A673 (cell line): Measurements from ENCODE around the gene FBN1. TPM values are rescaled to one million over a fixed set of nuclear protein-coding genes. Genes with fewer than 3 reads are reported as not detected.

Experiments used
- BruUV-seq: library from RNA; stranded (reverse); fragments of 400-500 nt; replicated peaks from 2 replicates; lab custom pipeline; 2021; lab: Mats Ljungman, UMichigan
- CTCF ChIA-PET: fragments of 300-600 bp; sonication (Branson Sonifier 250); formaldehyde crosslinking; loops from one replicate; lab custom pipeline; 2022; ENCODE audit warnings: antibody characterized with exemption; lab: Charles Lee
- POLR2A ChIA-PET: fragments of 300-600 bp; sonication (Branson Sonifier 250); formaldehyde crosslinking; loops from one replicate; lab custom pipeline; 2022; ENCODE audit warnings: antibody characterized with exemption; ENCODE audit not compliant: low non-redundant PET; lab: Charles Lee
- DNase-seq: peaks from one replicate; pipeline ENCODE4 v3.0.0-alpha.2; 2015; ENCODE audit warnings: low spot score
- H3K27ac ChIP-seq: fragments of 200-600 bp; sonication (generic); 2 replicates; pipeline ENCODE4 v1.5.1; 2016; ENCODE audit warnings: mixed run types, low read depth, mild to moderate bottlenecking, mixed read lengths, antibody characterized with exemption, low read length; ENCODE audit not compliant: poor library complexity, severe bottlenecking
- H3K27me3 ChIP-seq: fragments of 200-600 bp; sonication (generic); replicated peaks from 2 replicates; pipeline ENCODE4 v1.6.1; 2017; ENCODE audit warnings: mixed run types, low read depth, mild to moderate bottlenecking, mixed read lengths, antibody characterized with exemption, low read length; ENCODE audit not compliant: insufficient read depth, poor library complexity
- H3K36me3 ChIP-seq: fragments of 200-600 bp; sonication (generic); 2 replicates; pipeline ENCODE4 v1.6.1; 2016; ENCODE audit warnings: mixed run types, mild to moderate bottlenecking, mixed read lengths, antibody characterized with exemption, low read length; ENCODE audit not compliant: insufficient read depth, poor library complexity, severe bottlenecking
- H3K4me1 ChIP-seq: fragments of 200-600 bp; sonication (generic); 2 replicates; pipeline ENCODE4 v1.6.1; 2017; ENCODE audit warnings: mixed run types, mild to moderate bottlenecking, mixed read lengths, antibody characterized with exemption, low read length; ENCODE audit not compliant: insufficient read depth, poor library complexity, severe bottlenecking
- H3K4me3 ChIP-seq: fragments of 200-600 bp; sonication (generic); 2 replicates; pipeline ENCODE4 v1.5.1; 2016; ENCODE audit warnings: low read depth, mixed run types, mild to moderate bottlenecking, mixed read lengths, low read length; ENCODE audit not compliant: poor library complexity, severe bottlenecking
- H3K9me3 ChIP-seq: fragments of 200-600 bp; sonication (generic); 2 replicates; pipeline ENCODE4 v1.6.1; 2016; ENCODE audit warnings: mixed run types, low read depth, mild to moderate bottlenecking, mixed read lengths, antibody characterized with exemption, low read length; ENCODE audit not compliant: poor library complexity, severe bottlenecking
- CTCF ChIP-seq: fragments of 300-800, 200-600 bp; sonication (generic); conservative IDR thresholded peaks from 2 replicates; pipeline ENCODE4 v1.5.1; 2017; ENCODE audit warnings: low read depth, mild to moderate bottlenecking, antibody characterized with exemption, low read length, moderate library complexity, mixed read lengths
- EZH2 ChIP-seq: fragments of 200-600 bp; sonication (generic); IDR thresholded peaks from 2 replicates; pipeline ENCODE4 v1.6.1; 2017; ENCODE audit warnings: borderline replicate concordance, low read depth, mild to moderate bottlenecking, mixed read lengths, antibody characterized with exemption, low read length; ENCODE audit not compliant: poor library complexity, severe bottlenecking
- intact Hi-C: fragments of 100-400 bp; cut with micrococcal nuclease; formaldehyde crosslinking; loops from one replicate; pipeline ENCODE4 v1.10.0; 2022; ENCODE audit not compliant: unreplicated experiment
- total RNA-seq: library from RNA; stranded (reverse); gene quantifications from 2 replicates; pipeline ENCODE4 v1.2.3, GENCODE V29; 2021

FBN1 gene
- total RNA-seq, 1 experiment from 2014 or later: 25.4 TPM

- no peaks in the 10 kb centered on the region for H3K36me3 ChIP-seq
- TF ChIP-seq CTCF (no peak), EZH2 (no peak)
- DNase-seq: no peak
- H3K27me3 ChIP-seq: no peaks in the 10 kb centered on the region
- H3K27ac ChIP-seq: no peak overlapping the region
- BruUV-seq: no TSS peak
- H3K9me3 ChIP-seq: no peaks in the 10 kb centered on the region
- H3K4me1 ChIP-seq: no peaks in the 10 kb centered on the region
- ChIA-PET CTCF (no interaction called here), POLR2A (no interaction called here)
- intact Hi-C loops: no loop called here
- no peak overlapping the region for H3K4me3 ChIP-seq
Measured at GRCh38 chr15:48510976-48511375, 134.5 kb downstream of the FBN1 start.

- POLR2A ChIA-PET: no interaction called here
- CTCF ChIA-PET: no interaction called here
- peak; percentile 70 for DNase-seq
- Histone ChIP-seq H3K4me3 (no peak overlapping the region), H3K27ac (no peak overlapping the region), H3K36me3 (no peaks in the 10 kb centered on the region), H3K27me3 (no peaks in the 10 kb centered on the region), H3K4me1 (no peaks in the 10 kb centered on the region), H3K9me3 (no peaks in the 10 kb centered on the region)
- TF ChIP-seq EZH2 (no peak), CTCF (peak; percentile 84)
- intact Hi-C loops: loop anchor here (10.0 kb wide), 1 partner anchor 137 kb away; the partner anchor contains the start of gene FBN1
- BruUV-seq: no TSS peak
Measured at GRCh38 chr15:48507416-48508065, 138.0 kb downstream of the FBN1 start.

GRCh38 chr15:48505067-48505466 lies 140.4 kb downstream of the FBN1 start:
- Histone ChIP-seq H3K36me3 (no peaks in the 10 kb centered on the region), H3K9me3 (no peaks in the 10 kb centered on the region), H3K4me1 (no peaks in the 10 kb centered on the region), H3K27me3 (no peaks in the 10 kb centered on the region), H3K27ac (no peak overlapping the region), H3K4me3 (no peak overlapping the region)
- TF ChIP-seq CTCF (no peak), EZH2 (no peak)
- DNase-seq: no peak
- CTCF ChIA-PET: no interaction called here
- intact Hi-C loops: loop anchor here (10.0 kb wide), 1 partner anchor 140 kb away; the partner anchor contains the start of gene FBN1
- POLR2A ChIA-PET: no interaction called here
- no TSS peak for BruUV-seq
